Measurements from ENCODE around the gene C12orf56. TPM values are rescaled to one million over a fixed set of nuclear protein-coding genes. Genes with fewer than 3 reads are reported as not detected.

The C12orf56 gene
- total and polyA plus RNA-seq, 9 of the 15 experiments (the other 6 are each of a cell fraction or from before 2014, with no cell fraction given), result 0.40 to 4.8 (median 1.2) TPM

GRCh38 chr12:64404470-64405256, 14.1 kb upstream of the C12orf56 start (continued):
- TF ChIP-seq HOMEZ (CRISPR knock-in tag; IDR thresholded peaks at IDR 0.05), result peak; percentile 40; the same call in 1 of the 2 replicates
- TF ChIP-seq MCM5 (IDR thresholded peaks at IDR 0.05; ENCODE audit: low read depth), result no peak
- TF ChIP-seq CBX8 (IDR thresholded peaks at IDR 0.05; ENCODE audit: borderline replicate concordance, extremely low read depth, low read depth, low read length, poor library complexity, severe bottlenecking), result no peak
- TF ChIP-seq KDM2B (CRISPR knock-in tag; IDR thresholded peaks at IDR 0.05), result no peak
- peak; percentile 53; the same call in 1 of the 2 replicates for TF ChIP-seq DEAF1 (CRISPR knock-in tag; IDR thresholded peaks at IDR 0.05)
- TF ChIP-seq ZNF512 (tag; IDR thresholded peaks at IDR 0.05), result no peak
- no peak for TF ChIP-seq U2AF2 (optimal IDR thresholded peaks at IDR 0.05; ENCODE audit: low read depth, low read length)
- no peak for TF ChIP-seq SLC30A9 (CRISPR knock-in tag; IDR thresholded peaks at IDR 0.05)
- no peak for TF ChIP-seq BMI1 (IDR thresholded peaks at IDR 0.05; ENCODE audit: low read length)
- TF ChIP-seq ZNF408 (CRISPR knock-in tag; IDR thresholded peaks at IDR 0.05; ENCODE audit: low read depth), result no peak
- TF ChIP-seq ZFX (CRISPR knock-in tag; IDR thresholded peaks at IDR 0.05), result peak; percentile 90
- no peak for TF ChIP-seq U2AF1 (optimal IDR thresholded peaks at IDR 0.05; ENCODE audit: low read depth, low read length)
- no peak for TF ChIP-seq ZNF57 (CRISPR knock-in tag; IDR thresholded peaks at IDR 0.05)
- no peak for TF ChIP-seq SAP30 (IDR thresholded peaks at IDR 0.05; ENCODE audit: borderline replicate concordance, insufficient read depth, low read depth, low read length, poor library complexity, severe bottlenecking)
- peak in 1 of 2 experiments; percentile 85; a peak in 2 of 4 replicates for TF ChIP-seq ZNF639 (CRISPR knock-in tag; conservative IDR thresholded peaks at IDR 0.05 in 1 of 2, IDR thresholded peaks at IDR 0.05 in 1 of 2)
- TF ChIP-seq E2F6 (IDR thresholded peaks at IDR 0.05; ENCODE audit: borderline replicate concordance in 1 of 2, extremely low read depth in 1 of 2, insufficient read depth in 1 of 2, insufficient read length in 1 of 2, low read depth in 1 of 2, low read length in 1 of 2, poor library complexity in 1 of 2, severe bottlenecking in 1 of 2), result peak in 1 of 2 experiments; percentile 61
- peak; percentile 66; the same call in 1 of the 2 replicates for TF ChIP-seq SP1 (CRISPR knock-in tag; IDR thresholded peaks at IDR 0.05)
- no peak for TF ChIP-seq ZNF239 (CRISPR knock-in tag; IDR thresholded peaks at IDR 0.05)

Measured in K562 (cell line).